IMR-90 (cell line): ENCODE data around the gene ADD3. TPM values are rescaled to one million over a fixed set of nuclear protein-coding genes. Genes with fewer than 3 reads are reported as not detected.

Experiments
- ATAC-seq: fragments of 200-7000 bp; cut with Tn5 transposase; 2 replicates; pipeline ENCODE4 v1.9.1; 2020; ENCODE audit warnings: low read depth, mild to moderate bottlenecking, moderate library complexity
- BruUV-seq: library from RNA; stranded (reverse); fragments of 400-500 nt; replicated peaks from 2 replicates; lab custom pipeline; 2021; lab: Mats Ljungman, UMichigan
- CTCF ChIA-PET: fragments of 300-600 bp; formaldehyde crosslinking; extraction: SDS; loops from one replicate; lab custom pipeline; 2021; ENCODE audit warnings: antibody characterized with exemption; lab: Yijun Ruan, JAX
- POLR2A ChIA-PET: fragments of 300-600 bp; sonication (Branson Sonifier 250); formaldehyde crosslinking; loops from one replicate; lab custom pipeline; 2022; ENCODE audit warnings: antibody characterized with exemption; ENCODE audit not compliant: unreplicated experiment; lab: Charles Lee
- DNase-seq: peaks from one replicate; pipeline ENCODE4 v3.0.0; 2013
- H2AFZ ChIP-seq: replicated peaks from 2 replicates; pipeline ENCODE3; 2013; ENCODE audit warnings: low read length, mild to moderate bottlenecking; ENCODE audit not compliant: poor library complexity
- H2AK5ac ChIP-seq: 2 replicates; pipeline ENCODE4 v1.6.1; 2013; ENCODE audit warnings: low read depth, low read length, inconsistent platforms
- H2AK9ac ChIP-seq: replicated peaks from 2 replicates; pipeline ENCODE3; 2013; ENCODE audit warnings: mild to moderate bottlenecking, low read depth, low read length, moderate library complexity; ENCODE audit not compliant: poor library complexity
- H2BK120ac ChIP-seq: 2 replicates; pipeline ENCODE4 v1.6.1; 2013; ENCODE audit warnings: low read depth, low read length, inconsistent platforms
- H2BK15ac ChIP-seq: 3 replicates; pipeline ENCODE4 v1.6.1; 2013; ENCODE audit warnings: low read depth, low read length, inconsistent platforms
- H2BK20ac ChIP-seq: 2 replicates; pipeline ENCODE4 v1.6.1; 2013; ENCODE audit warnings: low read depth, mild to moderate bottlenecking, inconsistent platforms, low read length, moderate library complexity
- H2BK5ac ChIP-seq: 2 replicates; pipeline ENCODE4 v1.6.1; 2013; ENCODE audit warnings: mild to moderate bottlenecking, low read depth, low read length, inconsistent platforms; ENCODE audit not compliant: poor library complexity, severe bottlenecking
- H3K14ac ChIP-seq: replicated peaks from 2 replicates; pipeline ENCODE4 v1.6.1; 2013; ENCODE audit warnings: low read depth, low read length, inconsistent platforms
- H3K18ac ChIP-seq: 2 replicates; pipeline ENCODE4 v1.6.1; 2013; ENCODE audit warnings: low read depth, low read length, control low read depth
- H3K23ac ChIP-seq: 2 replicates; pipeline ENCODE4 v1.6.1; 2013; ENCODE audit warnings: low read depth, low read length, inconsistent platforms
- H3K27ac ChIP-seq: 2 replicates; pipeline ENCODE4 v1.5.1; 2013; ENCODE audit warnings: mild to moderate bottlenecking, control low read depth, low read length; ENCODE audit not compliant: insufficient read depth
- H3K27me3 ChIP-seq: 2 replicates; pipeline ENCODE4 v1.6.1; 2013; ENCODE audit warnings: low read length; ENCODE audit not compliant: control insufficient read depth, insufficient read depth
- H3K36me3 ChIP-seq: 2 replicates; pipeline ENCODE4 v1.6.1; 2013; ENCODE audit warnings: low read length, mixed read lengths; ENCODE audit not compliant: control insufficient read depth, insufficient read depth
- H3K4ac ChIP-seq: 2 replicates; pipeline ENCODE4 v1.6.1; 2013; ENCODE audit warnings: low read depth, low read length, inconsistent platforms
- H3K4me1 ChIP-seq: 2 replicates; pipeline ENCODE4 v1.6.1; 2013; ENCODE audit warnings: low read length, mixed read lengths; ENCODE audit not compliant: control insufficient read depth, insufficient read depth
- H3K4me2 ChIP-seq: 2 replicates; pipeline ENCODE4 v1.6.1; 2013; ENCODE audit warnings: low read depth, mild to moderate bottlenecking, control low read depth, low read length, moderate library complexity
- H3K4me3 ChIP-seq: 2 replicates; pipeline ENCODE4 v1.5.1; 2013; ENCODE audit warnings: low read depth, mild to moderate bottlenecking, control low read depth, low read length, moderate library complexity; ENCODE audit not compliant: insufficient read depth
- H3K56ac ChIP-seq: 2 replicates; pipeline ENCODE4 v1.6.1; 2013; ENCODE audit warnings: low read length, inconsistent platforms; ENCODE audit not compliant: insufficient read depth; ENCODE audit errors: extremely low read depth
- H3K79me1 ChIP-seq, 2 experiments: 2 replicates each; pipeline ENCODE4 v1.6.1; 2013; ENCODE audit warnings: low read length in 2 of 2, inconsistent platforms in 1 of 2, low read depth in 1 of 2
- H3K9ac ChIP-seq: 2 replicates; pipeline ENCODE4 v1.6.1; 2013; ENCODE audit warnings: low read depth, low read length, control low read depth
- H3K9me1 ChIP-seq: 2 replicates; pipeline ENCODE4 v1.6.1; 2013; ENCODE audit warnings: low read length, inconsistent platforms; ENCODE audit not compliant: insufficient read depth
- H3K9me3 ChIP-seq: 2 replicates; pipeline ENCODE4 v1.6.1; 2013; ENCODE audit warnings: low read length; ENCODE audit not compliant: control insufficient read depth, insufficient read depth
- H4K20me1 ChIP-seq: 2 replicates; pipeline ENCODE4 v1.6.1; 2013; ENCODE audit warnings: low read length, inconsistent platforms; ENCODE audit not compliant: insufficient read depth
- H4K5ac ChIP-seq: 2 replicates; pipeline ENCODE4 v1.6.1; 2013; ENCODE audit warnings: mild to moderate bottlenecking, low read depth, low read length, control low read depth
- H4K8ac ChIP-seq, 2 experiments: 2 replicates each; pipeline ENCODE4 v1.6.1; 2013; ENCODE audit warnings: low read depth in 2 of 2, low read length in 2 of 2, control low read depth in 1 of 2, inconsistent platforms in 1 of 2
- H4K91ac ChIP-seq: 2 replicates; pipeline ENCODE4 v1.6.1; 2013; ENCODE audit warnings: low read depth, low read length, inconsistent platforms; ENCODE audit not compliant: insufficient read depth
- BHLHE40 ChIP-seq: fragments of 150-350 bp; IDR thresholded peaks from 2 replicates; pipeline ENCODE4 v1.6.1; 2016; ENCODE audit warnings: mild to moderate bottlenecking, low read depth, low read length
- CEBPB ChIP-seq: IDR thresholded peaks from 2 replicates; pipeline ENCODE4 v1.6.1; 2012; ENCODE audit warnings: low read depth, low read length, improper control_type of control experiment
- CHD1 ChIP-seq: IDR thresholded peaks from 2 replicates; pipeline ENCODE4 v1.6.1; 2012; ENCODE audit warnings: low read depth, low read length, improper control_type of control experiment
- CTCF ChIP-seq: conservative IDR thresholded peaks from 2 replicates; pipeline ENCODE4 v1.5.1; 2012; ENCODE audit warnings: mild to moderate bottlenecking, low read depth, low read length, improper control_type of control experiment
- ELK1 ChIP-seq: fragments of 150-350 bp; IDR thresholded peaks from 2 replicates; pipeline ENCODE4 v1.6.1; 2016; ENCODE audit warnings: low read depth, mild to moderate bottlenecking, low read length, moderate library complexity, borderline replicate concordance
- FOS ChIP-seq: fragments of 150-350 bp; IDR thresholded peaks from 2 replicates; pipeline ENCODE4 v1.6.1; 2016; ENCODE audit warnings: low read depth, low read length
- MAFK ChIP-seq: IDR thresholded peaks from 2 replicates; pipeline ENCODE4 v1.6.1; 2012; ENCODE audit warnings: low read depth, low read length, improper control_type of control experiment
- MAZ ChIP-seq: IDR thresholded peaks from 2 replicates; pipeline ENCODE4 v1.6.1; 2012; ENCODE audit warnings: low read depth, mild to moderate bottlenecking, low read length, improper control_type of control experiment, moderate library complexity, borderline replicate concordance
- MXI1 ChIP-seq: IDR thresholded peaks from 2 replicates; pipeline ENCODE4 v1.6.1; 2012; ENCODE audit warnings: low read depth, mild to moderate bottlenecking, low read length, moderate library complexity, borderline replicate concordance
- NFE2L2 ChIP-seq: fragments of 150-350 bp; IDR thresholded peaks from 2 replicates; pipeline ENCODE4 v1.6.1; 2016; ENCODE audit warnings: low read depth, mild to moderate bottlenecking, low read length
- POLR2A ChIP-seq: IDR thresholded peaks from 2 replicates; pipeline ENCODE4 v1.6.1; 2012; ENCODE audit warnings: mild to moderate bottlenecking, low read depth, low read length
- RAD21 ChIP-seq: IDR thresholded peaks from 2 replicates; pipeline ENCODE4 v1.6.1; 2012; ENCODE audit warnings: low read length, improper control_type of control experiment
- RCOR1 ChIP-seq: IDR thresholded peaks from 2 replicates; pipeline ENCODE4 v1.6.1; 2012; ENCODE audit warnings: mild to moderate bottlenecking, low read length, improper control_type of control experiment; ENCODE audit not compliant: insufficient replicate concordance
- RFX5 ChIP-seq: IDR thresholded peaks from 2 replicates; pipeline ENCODE4 v1.8.0; 2012; ENCODE audit warnings: low read depth, mild to moderate bottlenecking, low read length, moderate library complexity
- SMC3 ChIP-seq: fragments of 150-350 bp; IDR thresholded peaks from 2 replicates; pipeline ENCODE4 v1.6.1; 2016; ENCODE audit warnings: low read depth, mild to moderate bottlenecking, antibody characterized with exemption, low read length, moderate library complexity
- USF2 ChIP-seq: fragments of 150-350 bp; IDR thresholded peaks from 2 replicates; pipeline ENCODE4 v1.6.1; 2017; ENCODE audit warnings: mild to moderate bottlenecking, antibody characterized with exemption, low read length, low read depth
- WGBS, 2 experiments: methylation state at CpG; one replicate each; pipeline versions ENCODE4 v1.1.5 to v1.1.7; 2013; ENCODE audit warnings: missing lambda C conversion rate in 2 of 2; ENCODE audit not compliant: insufficient read length in 1 of 2; ENCODE audit errors: extremely low coverage in 2 of 2; 5-methylcytosine and 5-hydroxymethylcytosine counted together
- dilution Hi-C: fragments of 300-500 bp; cut with HindIII; formaldehyde crosslinking; loops from one replicate; pipeline ENCODE4 v1.14.3; 2018; ENCODE audit warnings: low sequenced_read_pairs; ENCODE audit not compliant: unreplicated experiment
- in situ Hi-C: fragments of 300-500 bp; cut with MboI; formaldehyde crosslinking; loops from 3 replicates; pipeline ENCODE4 v1.14.3; 2019; ENCODE audit warnings: low sequenced_read_pairs, inconsistent platforms, mixed read lengths
- intact Hi-C: fragments of 100-400 bp; cut with micrococcal nuclease; formaldehyde crosslinking; loops from 2 replicates; pipeline ENCODE4 v1.10.0; 2022
- polyA plus RNA-seq, 3 experiments: library from polyadenylated mRNA; depleted of rRNA; stranded (reverse); fragments of >200 nt; gene quantifications; 2 replicates each; pipeline ENCODE4 v1.2.3, GENCODE V29; 2012; ENCODE audit warnings: low replicate concordance in 1 of 3
- total RNA-seq: library from RNA; depleted of rRNA; stranded (reverse); fragments of >200 nt; gene quantifications from 2 replicates; pipeline ENCODE4 v1.2.3, GENCODE V29; 2012

ADD3 gene
- total and polyA plus RNA-seq, 2 of the 4 experiments (the other 2 are of a cell fraction), result 138 to 212 TPM

GRCh38 chr10:110002801-110003523, 4.8 kb upstream of the ADD3 start:
- Histone ChIP-seq H3K4me1 (no peaks in the 10 kb centered on the region; the same call in 1 of the 2 replicates), H2AK5ac (no peak overlapping the region), H3K9ac (no peak overlapping the region), H4K20me1 (no peaks in the 10 kb centered on the region), H3K79me1 (0 out of 4 replicates have a peak, but pooled peaks cover 0 to 6% of the 10 kb centered on the region in 2 experiments), H3K4me3 (no peak overlapping the region), H3K27ac (no peak overlapping the region), H2AFZ (no peak overlapping the region), H4K5ac (no peak overlapping the region), H2BK120ac (no peak overlapping the region), H2BK15ac (no peak overlapping the region), H3K36me3 (no peaks in the 10 kb centered on the region), H3K23ac (no peak overlapping the region), H3K4ac (0 out of 2 replicates have a peak overlapping the region, but pooled peaks have one; percentile 27), H2AK9ac (no peak overlapping the region), H4K8ac (no peak overlapping the region), H3K14ac (no peak overlapping the region), H2BK20ac (no peak overlapping the region), H4K91ac (no peak overlapping the region), H3K9me3 (no peaks in the 10 kb centered on the region), H2BK5ac (no peak overlapping the region), H3K9me1 (no peaks in the 10 kb centered on the region; the same call in 1 of the 2 replicates), H3K56ac (no peak overlapping the region), H3K18ac (no peak overlapping the region), H3K27me3 (no peaks in the 10 kb centered on the region), H3K4me2 (no peak overlapping the region)
- in situ Hi-C loops, result no loop called here
- TF ChIP-seq USF2 (no peak), CEBPB (no peak), FOS (no peak), NFE2L2 (no peak), CHD1 (no peak), BHLHE40 (no peak), RFX5 (no peak), RCOR1 (no peak), MAZ (no peak), MXI1 (no peak), MAFK (no peak), RAD21 (no peak), SMC3 (no peak), POLR2A (no peak), CTCF (no peak), ELK1 (no peak)
- no TSS peak for BruUV-seq
- DNase-seq (no peak), ATAC-seq (no peak)
- CTCF ChIA-PET, result no interaction called here
- WGBS, 2 experiments, result no CpG with 5 or more reads among the region's 2 CpGs
- intact Hi-C loops, result no loop called here
- POLR2A ChIA-PET, result no interaction called here
- dilution Hi-C loops, result no loop called here
